Ascending aorta (tissue), 2 donors: ENCODE measurements around the gene TLN1. TPM values are rescaled to one million over a fixed set of nuclear protein-coding genes. Genes with fewer than 3 reads are reported as not detected.

Experiments used
- DNase-seq, 2 donors: peaks; one replicate each; pipeline ENCODE4 v3.0.0-alpha.2; 2019; ENCODE audit warnings: low spot score in 2 of 2
- H3K27ac ChIP-seq, 2 donors: fragments of 200-600 bp; sonication (generic); one replicate each; pipeline ENCODE4 v1.5.1; 2016 to 2017; ENCODE audit warnings: mild to moderate bottlenecking in 1 of 2
- H3K27me3 ChIP-seq: fragments of 200-600 bp; sonication (generic); one replicate; pipeline ENCODE4 v1.5.1; 2017
- H3K36me3 ChIP-seq, 2 donors: fragments of 200-600 bp; sonication (generic); one replicate each; pipeline ENCODE4 v1.5.1; 2016
- H3K4me1 ChIP-seq, 2 donors: fragments of 200-600 bp; sonication (generic); one replicate each; pipeline ENCODE4 v1.5.1; 2016 to 2017; ENCODE audit warnings: mild to moderate bottlenecking in 1 of 2
- H3K4me3 ChIP-seq, 2 donors: fragments of 200-600 bp; sonication (generic); one replicate each; pipeline ENCODE4 v1.5.1; 2016 to 2017; ENCODE audit warnings: mild to moderate bottlenecking in 1 of 2
- H3K9me3 ChIP-seq, 2 donors: fragments of 200-600 bp; sonication (generic); one replicate each; pipeline ENCODE4 v1.5.1; 2016
- CTCF ChIP-seq, 3 experiments: fragments of 200-600 bp in 2 of 3; fragments of 450-650 bp in 1 of 3; sonication (generic) in 2 of 3; IDR thresholded peaks; one replicate each; pipeline ENCODE4 v1.5.1; 2016 to 2019; ENCODE audit warnings: antibody characterized with exemption in 3 of 3, mild to moderate bottlenecking in 1 of 3, moderate library complexity in 1 of 3
- intact Hi-C: fragments of 100-400 bp; cut with DNase I; formaldehyde crosslinking; loops from one replicate; pipeline ENCODE4 v1.15.1; 2023
- total RNA-seq: library from RNA; depleted of rRNA; stranded (reverse); fragments of >200 nt; gene quantifications from one replicate; pipeline ENCODE4 v1.1.0, GENCODE V29; 2016

Gene TLN1
- total RNA-seq, 1 donor from 2014 or later, result 735 TPM

DNA sequence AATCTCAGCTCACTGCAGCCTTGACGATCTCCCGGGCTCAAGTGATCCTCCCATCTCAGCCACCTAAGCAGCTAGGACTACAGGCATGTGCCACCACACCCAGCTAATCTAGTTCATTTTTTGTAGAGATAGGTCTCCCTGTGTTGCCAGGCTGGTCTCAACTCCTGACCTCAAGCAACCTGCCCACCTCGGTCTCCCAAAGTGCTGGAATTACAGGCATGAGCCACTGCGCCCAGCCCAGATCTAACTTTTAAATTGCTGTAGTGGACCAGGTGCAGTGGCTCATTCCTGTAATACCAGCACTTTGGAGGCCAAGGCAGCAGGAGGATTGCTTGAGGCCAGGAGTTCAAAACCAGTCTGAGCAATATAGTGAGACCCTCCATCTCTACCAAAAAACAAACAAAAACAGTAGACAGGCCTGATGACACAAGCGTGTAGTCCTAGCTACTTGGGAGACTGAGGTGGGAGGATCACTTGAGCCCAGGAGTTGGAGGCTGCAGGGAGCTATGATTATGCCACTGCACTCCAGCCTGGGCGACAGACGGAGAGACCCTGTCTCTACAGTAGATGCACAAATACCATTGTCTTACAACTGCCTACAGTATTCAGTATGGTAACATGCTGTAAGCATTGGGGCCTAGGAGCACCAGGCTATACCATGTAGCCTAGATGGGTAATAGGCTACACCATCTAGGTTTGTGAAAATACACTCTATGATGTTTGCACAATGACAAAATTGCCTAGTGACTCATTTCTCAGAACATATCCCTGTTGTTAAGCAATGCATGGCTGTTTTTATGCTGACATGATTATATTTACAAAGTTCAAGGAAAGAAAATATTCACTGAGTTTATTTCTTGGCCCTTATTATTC is 79.8 kb downstream of the TLN1 start:
- intact Hi-C loops, result loop anchor here (10.0 kb wide), 1 partner anchor 253 kb away; the partner anchor contains the start of genes HRCT1 and SPAAR
- no peaks in the 10 kb centered on the region for H3K9me3 ChIP-seq
- H3K4me3 ChIP-seq, result no peak overlapping the region
- DNase-seq, result peak in 1 of 2 donors; percentile 51
- H3K27me3 ChIP-seq, result no peaks in the 10 kb centered on the region
- peak overlapping the region; percentile 94 to 95 for H3K27ac ChIP-seq
- no peak for TF ChIP-seq CTCF (IDR thresholded peaks at IDR 0.05)
- peaks cover 12 to 43% of the 10 kb centered on the region in 2 donors for H3K4me1 ChIP-seq
- no peaks in the 10 kb centered on the region for H3K36me3 ChIP-seq

- Histone ChIP-seq H3K27ac (peak within 1 kb of the TSS; percentile 94 to 95), H3K36me3 (no peaks in the 10 kb centered on the region), H3K27me3 (no peaks in the 10 kb centered on the region), H3K4me3 (peak within 1 kb of the TSS; percentile 2 to 50), H3K9me3 (no peaks in the 10 kb centered on the region), H3K4me1 (peaks cover 15 to 37% of the 10 kb centered on the region in 2 donors)
- no peak for DNase-seq
- intact Hi-C loops, result loop anchor here (10.0 kb wide), 1 partner anchor 254 kb away; the partner anchor contains the start of genes HRCT1 and SPAAR
- no peak for TF ChIP-seq CTCF (IDR thresholded peaks at IDR 0.05)
Measured at GRCh38 chr9:35650341-35651158, 81.4 kb downstream of the TLN1 start, which contains the start of gene SIT1. Gene SIT1 (minus strand): TSS chr9:35650931. CDS start chr9:35650853, 78 bp downstream.

DNA sequence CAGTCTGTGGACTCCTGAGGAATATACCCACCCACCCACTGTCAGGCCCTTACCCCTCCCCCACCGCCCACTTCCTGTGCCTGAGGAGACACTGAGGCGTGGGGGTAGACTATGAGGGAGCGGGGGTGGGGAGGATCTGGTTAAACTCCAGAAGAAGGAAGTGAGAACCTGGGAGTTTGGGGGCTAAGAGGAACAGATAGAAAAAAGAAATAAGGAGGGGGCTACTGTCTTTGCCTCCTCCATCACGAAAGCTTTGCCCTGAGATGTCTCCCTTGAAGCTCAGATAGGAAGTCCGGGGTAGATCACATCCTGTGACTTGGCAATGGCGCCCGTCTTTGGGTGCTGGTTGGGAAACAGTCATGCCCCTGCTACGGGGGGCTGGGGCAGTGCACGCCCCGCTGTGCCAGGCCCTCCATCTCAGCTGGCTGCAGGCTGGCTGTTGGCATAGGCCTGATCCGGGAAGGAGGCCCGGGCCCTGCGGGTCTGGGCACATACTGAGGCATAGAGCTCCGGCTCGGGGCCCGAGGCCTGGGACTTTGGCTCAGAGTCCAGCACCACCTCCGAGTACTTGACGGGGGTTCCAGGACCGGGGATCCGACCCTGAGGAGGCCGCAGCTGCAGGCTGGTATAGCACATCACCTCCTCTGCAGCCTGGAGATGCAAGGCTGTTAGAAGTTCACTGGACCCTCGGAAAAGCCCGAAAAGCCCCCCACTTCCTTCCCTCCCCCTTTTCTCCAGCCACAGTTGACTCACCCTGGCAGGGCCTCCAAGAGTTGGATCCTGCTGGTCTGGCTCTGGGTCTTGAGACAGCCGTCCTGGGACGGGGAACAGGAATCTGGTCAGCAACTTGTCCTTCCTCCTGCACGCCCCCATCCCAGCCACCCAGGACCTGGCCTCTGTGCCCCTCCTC is 82.3 kb downstream of the TLN1 start:
- Histone ChIP-seq H3K36me3 (no peaks in the 10 kb centered on the region), H3K4me3 (peak overlapping the region; percentile 2 to 50), H3K4me1 (peaks cover 15 to 37% of the 10 kb centered on the region in 2 donors), H3K27ac (peak overlapping the region; percentile 94 to 95), H3K27me3 (no peaks in the 10 kb centered on the region), H3K9me3 (no peaks in the 10 kb centered on the region)
- intact Hi-C loops, result loop anchor here (5.0 to 10.0 kb wide), 5 partner anchors 157 to 537 kb away; partner anchors contain the start of genes HRCT1, RUSC2 and SPAAR
- DNase-seq, result peak in 1 of 2 donors; percentile 88
- no peak for TF ChIP-seq CTCF (IDR thresholded peaks at IDR 0.05)

Other genes with a start within 250 kb of the TLN1 start
- gene RUSC2, start 242.1 kb downstream of the TLN1 start, total RNA-seq, result 116 TPM
- 70.2 TPM for gene TESK1, start 126.9 kb downstream of the TLN1 start, total RNA-seq
- gene CD72, start 113.8 kb downstream of the TLN1 start, total RNA-seq, result not detected
- not detected for gene SIT1, start 81.3 kb downstream of the TLN1 start, total RNA-seq
- 17,070 TPM for gene RMRP, start 74.2 kb downstream of the TLN1 start, total RNA-seq
- gene CCDC107, start 73.9 kb downstream of the TLN1 start, total RNA-seq, result 67.6 TPM
- 1.1 TPM for gene ARHGEF39, start 67.0 kb downstream of the TLN1 start, total RNA-seq
- gene CA9, start 58.3 kb downstream of the TLN1 start, total RNA-seq, result 3.9 TPM
- gene TPM2, start 42.3 kb downstream of the TLN1 start, total RNA-seq, result 1,923 TPM
- gene CREB3, start 471 bp upstream of the TLN1 start, total RNA-seq, result 48.3 TPM
- 40.7 TPM for gene GBA2, start 17.0 kb upstream of the TLN1 start, total RNA-seq
- gene RGP1, start 17.1 kb upstream of the TLN1 start, total RNA-seq, result 24.8 TPM
- gene MSMP, start 22.1 kb upstream of the TLN1 start, total RNA-seq, result not detected
- gene NPR2, start 59.4 kb upstream of the TLN1 start, total RNA-seq, result 7.3 TPM
- gene SPAG8, start 80.1 kb upstream of the TLN1 start, total RNA-seq, result not detected
- 21.6 TPM for gene HINT2, start 82.8 kb upstream of the TLN1 start, total RNA-seq
- gene FAM221B, start 96.5 kb upstream of the TLN1 start, total RNA-seq, result not detected
- gene TMEM8B, start 97.0 kb upstream of the TLN1 start, total RNA-seq, result 37.3 TPM
- not detected for gene OR13J1, start 138.2 kb upstream of the TLN1 start, total RNA-seq
- gene HRCT1, start 174.0 kb upstream of the TLN1 start, total RNA-seq, result 32.7 TPM
- 4.0 TPM for gene SPAAR, start 177.3 kb upstream of the TLN1 start, total RNA-seq
- gene OR2S2, start 226.0 kb upstream of the TLN1 start, total RNA-seq, result not detected